Stomach (tissue), 4 donors: ENCODE data around the gene STOML1.
A peak's percentile ranks its signal among the peaks of the same experiment; 100 is the strongest.

Experiments used
- EP300 ChIP-seq: sonication (generic); formaldehyde crosslinking; IDR thresholded peaks from one replicate; pipeline ENCODE4 v1.6.1; 2017; ENCODE audit warnings: antibody characterized with exemption
- POLR2A ChIP-seq, 4 donors: fragments of 450-650 bp; IDR thresholded peaks; one replicate each; pipeline ENCODE4 v1.6.1; 2016; ENCODE audit warnings: antibody characterized with exemption in 4 of 4, control low read depth in 2 of 4, mild to moderate bottlenecking in 1 of 4, moderate library complexity in 1 of 4
- POLR2AphosphoS5 ChIP-seq, 3 donors: sonication (generic); formaldehyde crosslinking; IDR thresholded peaks; one replicate each; pipeline ENCODE4 v1.6.1; 2016; ENCODE audit warnings: antibody characterized with exemption in 3 of 3
- TF ChIP-seq, protein P1 (sequence below), 7 experiments: fragments of 450-650 bp in 4 of 7; fragments of 200-600 bp in 3 of 7; sonication (generic) in 3 of 7; IDR thresholded peaks; one replicate each; pipeline ENCODE4 v1.5.1; 2016 to 2019; ENCODE audit warnings: antibody characterized with exemption in 7 of 7, control low read depth in 2 of 7, mild to moderate bottlenecking in 1 of 7

DNA sequence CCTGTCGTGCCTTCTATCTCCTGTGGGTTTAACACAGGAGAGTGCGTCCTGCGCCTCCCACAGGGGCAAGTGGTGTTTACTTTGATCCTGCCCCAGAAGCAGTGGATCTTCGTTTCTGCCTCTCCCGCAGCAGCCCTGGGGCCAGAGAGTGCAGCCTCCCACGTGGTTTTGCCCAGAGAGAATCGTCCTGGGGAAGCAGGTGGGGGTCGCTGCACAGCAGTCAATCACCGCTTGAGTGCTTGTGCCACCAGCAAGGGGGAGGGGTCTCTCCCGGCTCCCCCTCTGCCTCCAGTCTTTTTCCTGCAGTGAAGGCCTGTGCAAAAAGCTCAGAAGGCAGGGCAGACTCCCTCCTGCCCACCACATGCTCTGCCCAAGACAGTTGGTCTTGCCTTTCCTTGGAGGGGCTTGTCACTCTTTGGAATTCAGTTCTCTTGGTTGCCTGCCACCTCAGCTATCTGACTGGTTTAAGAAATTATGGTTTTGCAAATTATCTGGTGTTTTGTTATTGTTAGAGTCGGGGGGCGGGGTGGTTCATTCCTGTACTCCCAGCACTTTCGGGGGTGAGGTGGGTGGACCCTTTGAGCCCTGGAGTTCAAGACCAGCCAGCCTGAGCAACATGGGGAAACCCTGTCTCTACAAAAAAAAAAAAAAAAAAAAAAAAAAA lies 26.9 kb downstream of the STOML1 start:
- TF ChIP-seq, protein P1, sequence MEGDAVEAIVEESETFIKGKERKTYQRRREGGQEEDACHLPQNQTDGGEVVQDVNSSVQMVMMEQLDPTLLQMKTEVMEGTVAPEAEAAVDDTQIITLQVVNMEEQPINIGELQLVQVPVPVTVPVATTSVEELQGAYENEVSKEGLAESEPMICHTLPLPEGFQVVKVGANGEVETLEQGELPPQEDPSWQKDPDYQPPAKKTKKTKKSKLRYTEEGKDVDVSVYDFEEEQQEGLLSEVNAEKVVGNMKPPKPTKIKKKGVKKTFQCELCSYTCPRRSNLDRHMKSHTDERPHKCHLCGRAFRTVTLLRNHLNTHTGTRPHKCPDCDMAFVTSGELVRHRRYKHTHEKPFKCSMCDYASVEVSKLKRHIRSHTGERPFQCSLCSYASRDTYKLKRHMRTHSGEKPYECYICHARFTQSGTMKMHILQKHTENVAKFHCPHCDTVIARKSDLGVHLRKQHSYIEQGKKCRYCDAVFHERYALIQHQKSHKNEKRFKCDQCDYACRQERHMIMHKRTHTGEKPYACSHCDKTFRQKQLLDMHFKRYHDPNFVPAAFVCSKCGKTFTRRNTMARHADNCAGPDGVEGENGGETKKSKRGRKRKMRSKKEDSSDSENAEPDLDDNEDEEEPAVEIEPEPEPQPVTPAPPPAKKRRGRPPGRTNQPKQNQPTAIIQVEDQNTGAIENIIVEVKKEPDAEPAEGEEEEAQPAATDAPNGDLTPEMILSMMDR (IDR thresholded peaks at IDR 0.05) = peak in 1 of 7 experiments; percentile 44
- TF ChIP-seq POLR2A (IDR thresholded peaks at IDR 0.05) (no peak), POLR2AphosphoS5 (IDR thresholded peaks at IDR 0.05) (no peak), EP300 (no peak)
